Activated CD4-positive, alpha-beta T cell treated with anti-CD3 and anti-CD28 coated beads for 1 hour (primary cell): ENCODE data around the gene MS4A13.
"Not testable (repeated sequence)": the region's sequence is repeated elsewhere in the genome, so short reads cannot be mapped to it uniquely, and the experiment has no call there.

ENCODE experiments used
- DNase-seq: peaks from one replicate; pipeline ENCODE4 v3.0.0-alpha.2; 2020

MS4A13 gene

GRCh38 chr11:60532383-60532782 lies 17.2 kb downstream of the MS4A13 start:
- DNase-seq: not testable (repeated sequence)

- not testable (repeated sequence) for DNase-seq
Observed at GRCh38 chr11:60538627-60539026, 23.4 kb downstream of the MS4A13 start.

GRCh38 chr11:60544077-60544476 lies 28.9 kb downstream of the MS4A13 start:
- no peak for DNase-seq

- no peak for DNase-seq
Observed at GRCh38 chr11:60561254-60561653, 46.1 kb downstream of the MS4A13 start.

GRCh38 chr11:60563553-60564235 lies 48.5 kb downstream of the MS4A13 start:
- no peak for DNase-seq

GRCh38 chr11:60566776-60567175 lies 51.6 kb downstream of the MS4A13 start:
- DNase-seq: no peak

- DNase-seq: no peak
Observed at GRCh38 chr11:60570970-60571369, 55.8 kb downstream of the MS4A13 start.

GRCh38 chr11:60589611-60590010 lies 74.4 kb downstream of the MS4A13 start:
- no peak for DNase-seq
